IMR-90 (cell line): ENCODE results near the gene ST6GALNAC5. TPM values are rescaled to one million over a fixed set of nuclear protein-coding genes. Genes with fewer than 3 reads are reported as not detected.

Source experiments
- ATAC-seq: fragments of 200-7000 bp; cut with Tn5 transposase; 2 replicates; pipeline ENCODE4 v1.9.1; 2020; ENCODE audit warnings: low read depth, mild to moderate bottlenecking, moderate library complexity
- BruUV-seq: library from RNA; stranded (reverse); fragments of 400-500 nt; replicated peaks from 2 replicates; lab custom pipeline; 2021; lab: Mats Ljungman, UMichigan
- CTCF ChIA-PET: fragments of 300-600 bp; formaldehyde crosslinking; extraction: SDS; loops from one replicate; lab custom pipeline; 2021; ENCODE audit warnings: antibody characterized with exemption; lab: Yijun Ruan, JAX
- POLR2A ChIA-PET: fragments of 300-600 bp; sonication (Branson Sonifier 250); formaldehyde crosslinking; loops from one replicate; lab custom pipeline; 2022; ENCODE audit warnings: antibody characterized with exemption; ENCODE audit not compliant: unreplicated experiment; lab: Charles Lee
- DNase-seq: peaks from one replicate; pipeline ENCODE4 v3.0.0; 2013
- H2AFZ ChIP-seq: replicated peaks from 2 replicates; pipeline ENCODE3; 2013; ENCODE audit warnings: low read length, mild to moderate bottlenecking; ENCODE audit not compliant: poor library complexity
- H2AK5ac ChIP-seq: 2 replicates; pipeline ENCODE4 v1.6.1; 2013; ENCODE audit warnings: low read depth, low read length, inconsistent platforms
- H2AK9ac ChIP-seq: replicated peaks from 2 replicates; pipeline ENCODE3; 2013; ENCODE audit warnings: mild to moderate bottlenecking, low read depth, low read length, moderate library complexity; ENCODE audit not compliant: poor library complexity
- H2BK120ac ChIP-seq: 2 replicates; pipeline ENCODE4 v1.6.1; 2013; ENCODE audit warnings: low read depth, low read length, inconsistent platforms
- H2BK15ac ChIP-seq: 3 replicates; pipeline ENCODE4 v1.6.1; 2013; ENCODE audit warnings: low read depth, low read length, inconsistent platforms
- H2BK20ac ChIP-seq: 2 replicates; pipeline ENCODE4 v1.6.1; 2013; ENCODE audit warnings: low read depth, mild to moderate bottlenecking, inconsistent platforms, low read length, moderate library complexity
- H2BK5ac ChIP-seq: 2 replicates; pipeline ENCODE4 v1.6.1; 2013; ENCODE audit warnings: mild to moderate bottlenecking, low read depth, low read length, inconsistent platforms; ENCODE audit not compliant: poor library complexity, severe bottlenecking
- H3K14ac ChIP-seq: replicated peaks from 2 replicates; pipeline ENCODE4 v1.6.1; 2013; ENCODE audit warnings: low read depth, low read length, inconsistent platforms
- H3K18ac ChIP-seq: 2 replicates; pipeline ENCODE4 v1.6.1; 2013; ENCODE audit warnings: low read depth, low read length, control low read depth
- H3K23ac ChIP-seq: 2 replicates; pipeline ENCODE4 v1.6.1; 2013; ENCODE audit warnings: low read depth, low read length, inconsistent platforms
- H3K27ac ChIP-seq: 2 replicates; pipeline ENCODE4 v1.5.1; 2013; ENCODE audit warnings: mild to moderate bottlenecking, control low read depth, low read length; ENCODE audit not compliant: insufficient read depth
- H3K27me3 ChIP-seq: 2 replicates; pipeline ENCODE4 v1.6.1; 2013; ENCODE audit warnings: low read length; ENCODE audit not compliant: control insufficient read depth, insufficient read depth
- H3K36me3 ChIP-seq: 2 replicates; pipeline ENCODE4 v1.6.1; 2013; ENCODE audit warnings: low read length, mixed read lengths; ENCODE audit not compliant: control insufficient read depth, insufficient read depth
- H3K4ac ChIP-seq: 2 replicates; pipeline ENCODE4 v1.6.1; 2013; ENCODE audit warnings: low read depth, low read length, inconsistent platforms
- H3K4me1 ChIP-seq: 2 replicates; pipeline ENCODE4 v1.6.1; 2013; ENCODE audit warnings: low read length, mixed read lengths; ENCODE audit not compliant: control insufficient read depth, insufficient read depth
- H3K4me2 ChIP-seq: 2 replicates; pipeline ENCODE4 v1.6.1; 2013; ENCODE audit warnings: low read depth, mild to moderate bottlenecking, control low read depth, low read length, moderate library complexity
- H3K4me3 ChIP-seq: 2 replicates; pipeline ENCODE4 v1.5.1; 2013; ENCODE audit warnings: low read depth, mild to moderate bottlenecking, control low read depth, low read length, moderate library complexity; ENCODE audit not compliant: insufficient read depth
- H3K56ac ChIP-seq: 2 replicates; pipeline ENCODE4 v1.6.1; 2013; ENCODE audit warnings: low read length, inconsistent platforms; ENCODE audit not compliant: insufficient read depth; ENCODE audit errors: extremely low read depth
- H3K79me1 ChIP-seq, 2 experiments: 2 replicates each; pipeline ENCODE4 v1.6.1; 2013; ENCODE audit warnings: low read length in 2 of 2, inconsistent platforms in 1 of 2, low read depth in 1 of 2
- H3K9ac ChIP-seq: 2 replicates; pipeline ENCODE4 v1.6.1; 2013; ENCODE audit warnings: low read depth, low read length, control low read depth
- H3K9me1 ChIP-seq: 2 replicates; pipeline ENCODE4 v1.6.1; 2013; ENCODE audit warnings: low read length, inconsistent platforms; ENCODE audit not compliant: insufficient read depth
- H3K9me3 ChIP-seq: 2 replicates; pipeline ENCODE4 v1.6.1; 2013; ENCODE audit warnings: low read length; ENCODE audit not compliant: control insufficient read depth, insufficient read depth
- H4K20me1 ChIP-seq: 2 replicates; pipeline ENCODE4 v1.6.1; 2013; ENCODE audit warnings: low read length, inconsistent platforms; ENCODE audit not compliant: insufficient read depth
- H4K5ac ChIP-seq: 2 replicates; pipeline ENCODE4 v1.6.1; 2013; ENCODE audit warnings: mild to moderate bottlenecking, low read depth, low read length, control low read depth
- H4K8ac ChIP-seq, 2 experiments: 2 replicates each; pipeline ENCODE4 v1.6.1; 2013; ENCODE audit warnings: low read depth in 2 of 2, low read length in 2 of 2, control low read depth in 1 of 2, inconsistent platforms in 1 of 2
- H4K91ac ChIP-seq: 2 replicates; pipeline ENCODE4 v1.6.1; 2013; ENCODE audit warnings: low read depth, low read length, inconsistent platforms; ENCODE audit not compliant: insufficient read depth
- CHD1 ChIP-seq: IDR thresholded peaks from 2 replicates; pipeline ENCODE4 v1.6.1; 2012; ENCODE audit warnings: low read depth, low read length, improper control_type of control experiment
- NFE2L2 ChIP-seq: fragments of 150-350 bp; IDR thresholded peaks from 2 replicates; pipeline ENCODE4 v1.6.1; 2016; ENCODE audit warnings: low read depth, mild to moderate bottlenecking, low read length
- POLR2A ChIP-seq: IDR thresholded peaks from 2 replicates; pipeline ENCODE4 v1.6.1; 2012; ENCODE audit warnings: mild to moderate bottlenecking, low read depth, low read length
- SMC3 ChIP-seq: fragments of 150-350 bp; IDR thresholded peaks from 2 replicates; pipeline ENCODE4 v1.6.1; 2016; ENCODE audit warnings: low read depth, mild to moderate bottlenecking, antibody characterized with exemption, low read length, moderate library complexity
- WGBS, 2 experiments: methylation state at CpG; one replicate each; pipeline versions ENCODE4 v1.1.5 to v1.1.7; 2013; ENCODE audit warnings: missing lambda C conversion rate in 2 of 2; ENCODE audit not compliant: insufficient read length in 1 of 2; ENCODE audit errors: extremely low coverage in 2 of 2; 5-methylcytosine and 5-hydroxymethylcytosine counted together
- dilution Hi-C: fragments of 300-500 bp; cut with HindIII; formaldehyde crosslinking; loops from one replicate; pipeline ENCODE4 v1.14.3; 2018; ENCODE audit warnings: low sequenced_read_pairs; ENCODE audit not compliant: unreplicated experiment
- in situ Hi-C: fragments of 300-500 bp; cut with MboI; formaldehyde crosslinking; loops from 3 replicates; pipeline ENCODE4 v1.14.3; 2019; ENCODE audit warnings: low sequenced_read_pairs, inconsistent platforms, mixed read lengths
- intact Hi-C: fragments of 100-400 bp; cut with micrococcal nuclease; formaldehyde crosslinking; loops from 2 replicates; pipeline ENCODE4 v1.10.0; 2022
- polyA plus RNA-seq, 3 experiments: library from polyadenylated mRNA; depleted of rRNA; stranded (reverse); fragments of >200 nt; gene quantifications; 2 replicates each; pipeline ENCODE4 v1.2.3, GENCODE V29; 2012; ENCODE audit warnings: low replicate concordance in 1 of 3
- total RNA-seq: library from RNA; depleted of rRNA; stranded (reverse); fragments of >200 nt; gene quantifications from 2 replicates; pipeline ENCODE4 v1.2.3, GENCODE V29; 2012
- TF ChIP-seq, protein P1 (sequence below): fragments of 150-350 bp; IDR thresholded peaks from 2 replicates; pipeline ENCODE4 v1.6.1; 2017; ENCODE audit warnings: mild to moderate bottlenecking, antibody characterized with exemption, low read length, low read depth

ST6GALNAC5 gene
- total and polyA plus RNA-seq, 2 of the 4 experiments (the other 2 are of a cell fraction) = 3.4 to 4.0 TPM

DNA sequence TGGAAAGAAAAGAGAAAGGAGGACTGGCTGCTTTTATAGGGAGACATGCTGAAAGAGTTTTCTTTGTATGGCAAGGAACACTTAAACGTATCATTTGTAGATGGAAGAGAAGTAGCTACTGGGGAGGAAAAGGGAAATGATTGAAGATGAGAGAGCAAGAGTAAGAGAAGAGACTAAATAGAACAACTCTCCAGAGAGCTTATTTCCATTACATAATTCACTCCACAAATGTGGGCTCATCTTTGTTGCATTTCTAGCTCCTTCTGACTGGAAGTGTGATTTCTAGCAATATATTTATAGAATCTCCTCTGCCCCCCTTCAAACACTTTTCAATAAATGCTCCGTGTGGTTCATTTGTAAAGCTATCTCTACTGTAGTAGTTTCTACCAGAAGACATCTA is 71.0 kb downstream of the ST6GALNAC5 start:
- no peak overlapping the region for H3K18ac ChIP-seq
- H2BK120ac ChIP-seq = no peak overlapping the region
- no peaks in the 10 kb centered on the region for H3K36me3 ChIP-seq
- no CpG with 5 or more reads among the region's 2 CpGs for WGBS, 2 experiments
- no peak overlapping the region for H3K14ac ChIP-seq
- intact Hi-C loops (no loop called here), dilution Hi-C loops (no loop called here), in situ Hi-C loops (no loop called here)
- TF ChIP-seq CHD1 (no peak), POLR2A (no peak), SMC3 (no peak), NFE2L2 (no peak)
- TF ChIP-seq, protein P1, sequence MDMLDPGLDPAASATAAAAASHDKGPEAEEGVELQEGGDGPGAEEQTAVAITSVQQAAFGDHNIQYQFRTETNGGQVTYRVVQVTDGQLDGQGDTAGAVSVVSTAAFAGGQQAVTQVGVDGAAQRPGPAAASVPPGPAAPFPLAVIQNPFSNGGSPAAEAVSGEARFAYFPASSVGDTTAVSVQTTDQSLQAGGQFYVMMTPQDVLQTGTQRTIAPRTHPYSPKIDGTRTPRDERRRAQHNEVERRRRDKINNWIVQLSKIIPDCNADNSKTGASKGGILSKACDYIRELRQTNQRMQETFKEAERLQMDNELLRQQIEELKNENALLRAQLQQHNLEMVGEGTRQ = no peak
- POLR2A ChIA-PET = no interaction called here
- H3K27ac ChIP-seq = no peak overlapping the region
- no peaks in the 10 kb centered on the region for H3K9me3 ChIP-seq
- H3K27me3 ChIP-seq = peaks cover 1% of the 10 kb centered on the region; the same call in 1 of the 2 replicates
- no peak overlapping the region for H3K4ac ChIP-seq
- no peak overlapping the region for H3K23ac ChIP-seq
- no TSS peak for BruUV-seq
- H2AFZ ChIP-seq = no peak overlapping the region
- no peak overlapping the region for H2BK15ac ChIP-seq
- no peak overlapping the region for H2BK5ac ChIP-seq
- H3K4me1 ChIP-seq = no peaks in the 10 kb centered on the region; the same call in 1 of the 2 replicates
- H2AK9ac ChIP-seq = no peak overlapping the region
- no peak for DNase-seq
- no peak overlapping the region for H4K91ac ChIP-seq
- H4K5ac ChIP-seq = no peak overlapping the region
- no peak overlapping the region for H3K4me3 ChIP-seq
- no peak overlapping the region for H4K8ac ChIP-seq
- no peak overlapping the region for H2AK5ac ChIP-seq
- H4K20me1 ChIP-seq = no peaks in the 10 kb centered on the region
- ATAC-seq = no peak
- H3K56ac ChIP-seq = no peak overlapping the region
- no peak overlapping the region for H3K4me2 ChIP-seq
- H2BK20ac ChIP-seq = no peak overlapping the region
- H3K9me1 ChIP-seq = no peaks in the 10 kb centered on the region
- no peaks in the 10 kb centered on the region for H3K79me1 ChIP-seq
- CTCF ChIA-PET = interaction anchor here (0.9 kb wide), 1 partner anchor 20 kb away, joined by 3 read pairs; no protein-coding TSS in a partner anchor
- no peak overlapping the region for H3K9ac ChIP-seq
